ENCODE results near the gene CENPU. TPM values are rescaled to one million over a fixed set of nuclear protein-coding genes. Genes with fewer than 3 reads are reported as not detected.

The CENPU gene
- total and polyA plus RNA-seq, 2 donors = 10.7 to 58.0 TPM

DNA sequence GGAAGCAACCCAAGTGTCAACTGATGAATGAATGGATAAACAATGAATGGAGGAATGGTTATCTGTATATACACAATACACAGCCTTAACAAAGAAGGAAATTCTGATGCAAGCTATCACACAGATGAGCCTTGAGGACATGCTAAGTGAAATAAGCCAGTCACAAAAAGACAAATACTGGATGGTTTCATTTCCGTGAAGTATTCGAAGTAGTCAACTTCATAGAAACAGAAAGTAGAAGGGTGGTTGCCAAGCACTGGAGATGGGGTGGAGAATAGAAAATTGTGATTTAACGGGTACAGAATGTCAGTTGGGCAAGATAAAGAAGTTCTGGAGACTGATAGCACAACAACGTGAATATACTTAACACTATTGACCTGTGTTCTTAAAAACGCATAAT lies 28.2 kb downstream of the CENPU start:
- no peak overlapping the region for H3K27ac ChIP-seq (ENCODE audit: low read depth in 1 of 2, low read length in 1 of 2)
- no peaks in the 10 kb centered on the region for H3K4me1 ChIP-seq (ENCODE audit: control insufficient read depth in 2 of 2, insufficient read depth in 2 of 2, low read length in 2 of 2)
- H3K9me3 ChIP-seq (ENCODE audit: control insufficient read depth in 2 of 2, insufficient read depth in 1 of 2, low read length in 1 of 2) = no peaks in the 10 kb centered on the region
- DNase-seq (ENCODE audit: low read depth in 6 of 9, low spot score in 9 of 9) = no peak
- peaks cover 23 to 64% of the 10 kb centered on the region in 2 donors for H3K36me3 ChIP-seq (ENCODE audit: control insufficient read depth in 2 of 2, insufficient read depth in 2 of 2, low read length in 1 of 2)
- whole genome bisulfite sequencing = 87% methylated on average over 5 of the region's 5 CpGs
- no peaks in the 10 kb centered on the region for H3K27me3 ChIP-seq (ENCODE audit: control insufficient read depth in 2 of 2, insufficient read depth in 1 of 2, low read length in 1 of 2)
- no peak overlapping the region for H3K4me3 ChIP-seq (ENCODE audit: low read length in 2 of 2)

- Histone ChIP-seq H3K27ac (ENCODE audit: low read depth in 1 of 2, low read length in 1 of 2) (no peak overlapping the region), H3K9me3 (ENCODE audit: control insufficient read depth in 2 of 2, insufficient read depth in 1 of 2, low read length in 1 of 2) (no peaks in the 10 kb centered on the region), H3K4me1 (ENCODE audit: control insufficient read depth in 2 of 2, insufficient read depth in 2 of 2, low read length in 2 of 2) (no peaks in the 10 kb centered on the region), H3K27me3 (ENCODE audit: control insufficient read depth in 2 of 2, insufficient read depth in 1 of 2, low read length in 1 of 2) (no peaks in the 10 kb centered on the region), H3K4me3 (ENCODE audit: low read length in 2 of 2) (no peak overlapping the region), H3K36me3 (ENCODE audit: control insufficient read depth in 2 of 2, insufficient read depth in 2 of 2, low read length in 1 of 2) (peaks cover 27 to 72% of the 10 kb centered on the region in 2 donors)
- no peak for DNase-seq (ENCODE audit: low read depth in 6 of 9, low spot score in 9 of 9)
- WGBS = 98% methylated on average over 2 of the region's 2 CpGs
Observed at GRCh38 chr4:184702114-184702513, 31.8 kb downstream of the CENPU start.

DNA sequence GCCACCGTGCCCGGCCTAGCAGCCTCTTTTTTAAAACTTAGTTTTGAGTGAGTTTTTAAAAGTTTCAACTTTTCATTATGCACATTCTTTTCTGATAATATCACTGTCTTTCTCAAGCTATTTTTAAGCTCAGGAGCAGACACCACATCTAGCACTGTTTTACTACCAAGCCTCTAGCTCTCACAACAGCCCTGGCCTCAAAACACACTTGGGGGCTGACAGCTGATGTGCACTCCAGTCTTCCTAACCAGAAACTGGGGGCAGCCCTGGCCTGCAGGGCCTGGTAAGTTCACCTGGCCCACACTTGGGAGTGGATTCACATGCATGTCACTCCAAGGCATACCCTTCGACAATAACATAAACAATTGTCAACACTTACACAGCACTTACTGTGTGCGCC lies 34.0 kb downstream of the CENPU start:
- 97% methylated on average over 4 of the region's 4 CpGs for WGBS
- Histone ChIP-seq H3K4me3 (ENCODE audit: low read length in 2 of 2) (no peak overlapping the region), H3K9me3 (ENCODE audit: control insufficient read depth in 2 of 2, insufficient read depth in 1 of 2, low read length in 1 of 2) (no peaks in the 10 kb centered on the region), H3K27me3 (ENCODE audit: control insufficient read depth in 2 of 2, insufficient read depth in 1 of 2, low read length in 1 of 2) (no peaks in the 10 kb centered on the region), H3K4me1 (ENCODE audit: control insufficient read depth in 2 of 2, insufficient read depth in 2 of 2, low read length in 2 of 2) (no peaks in the 10 kb centered on the region), H3K27ac (ENCODE audit: low read depth in 1 of 2, low read length in 1 of 2) (no peak overlapping the region), H3K36me3 (ENCODE audit: control insufficient read depth in 2 of 2, insufficient read depth in 2 of 2, low read length in 1 of 2) (peaks cover 30 to 77% of the 10 kb centered on the region in 2 donors)
- DNase-seq (ENCODE audit: low read depth in 6 of 9, low spot score in 9 of 9) = no peak

DNA sequence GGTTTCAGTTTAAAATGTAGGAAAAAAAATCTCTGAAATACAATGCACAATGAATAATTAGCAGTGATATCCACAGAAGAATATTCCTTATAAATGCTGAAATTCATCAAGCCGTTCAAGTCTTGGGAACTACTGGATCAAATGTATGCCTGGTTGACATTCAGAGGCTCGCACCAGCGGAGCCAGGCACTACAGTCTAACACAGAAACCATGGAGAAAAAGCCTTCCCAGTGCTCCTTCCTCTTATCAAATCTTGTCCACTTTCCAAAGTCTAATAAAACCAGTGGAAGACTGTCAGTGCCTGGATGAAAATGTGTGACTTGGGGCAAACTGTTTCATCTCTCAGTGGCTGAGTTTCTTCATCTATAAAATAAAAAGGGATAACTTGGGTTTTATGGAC lies 35.9 kb downstream of the CENPU start:
- no peaks in the 10 kb centered on the region for H3K9me3 ChIP-seq (ENCODE audit: control insufficient read depth in 2 of 2, insufficient read depth in 1 of 2, low read length in 1 of 2)
- no peaks in the 10 kb centered on the region for H3K4me1 ChIP-seq (ENCODE audit: control insufficient read depth in 2 of 2, insufficient read depth in 2 of 2, low read length in 2 of 2)
- DNase-seq (ENCODE audit: low read depth in 6 of 9, low spot score in 9 of 9) = no peak
- WGBS = 95% methylated on average over 3 of the region's 3 CpGs
- H3K4me3 ChIP-seq (ENCODE audit: low read length in 2 of 2) = no peak overlapping the region
- H3K27ac ChIP-seq (ENCODE audit: low read depth in 1 of 2, low read length in 1 of 2) = no peak overlapping the region
- no peaks in the 10 kb centered on the region for H3K27me3 ChIP-seq (ENCODE audit: control insufficient read depth in 2 of 2, insufficient read depth in 1 of 2, low read length in 1 of 2)
- peaks cover 27 to 73% of the 10 kb centered on the region in 2 donors for H3K36me3 ChIP-seq (ENCODE audit: control insufficient read depth in 2 of 2, insufficient read depth in 2 of 2, low read length in 1 of 2)

- Histone ChIP-seq H3K27ac (ENCODE audit: low read depth in 1 of 2, low read length in 1 of 2) (no peak overlapping the region), H3K9me3 (ENCODE audit: control insufficient read depth in 2 of 2, insufficient read depth in 1 of 2, low read length in 1 of 2) (no peaks in the 10 kb centered on the region), H3K27me3 (ENCODE audit: control insufficient read depth in 2 of 2, insufficient read depth in 1 of 2, low read length in 1 of 2) (no peaks in the 10 kb centered on the region), H3K36me3 (ENCODE audit: control insufficient read depth in 2 of 2, insufficient read depth in 2 of 2, low read length in 1 of 2) (peaks cover 14 to 50% of the 10 kb centered on the region in 2 donors), H3K4me3 (ENCODE audit: low read length in 2 of 2) (no peak overlapping the region), H3K4me1 (ENCODE audit: control insufficient read depth in 2 of 2, insufficient read depth in 2 of 2, low read length in 2 of 2) (no peaks in the 10 kb centered on the region)
- 95% methylated on average over 3 of the region's 3 CpGs for WGBS
- no peak for DNase-seq (ENCODE audit: low read depth in 6 of 9, low spot score in 9 of 9)
Observed at GRCh38 chr4:184695178-184695896, 38.6 kb downstream of the CENPU start.

DNA sequence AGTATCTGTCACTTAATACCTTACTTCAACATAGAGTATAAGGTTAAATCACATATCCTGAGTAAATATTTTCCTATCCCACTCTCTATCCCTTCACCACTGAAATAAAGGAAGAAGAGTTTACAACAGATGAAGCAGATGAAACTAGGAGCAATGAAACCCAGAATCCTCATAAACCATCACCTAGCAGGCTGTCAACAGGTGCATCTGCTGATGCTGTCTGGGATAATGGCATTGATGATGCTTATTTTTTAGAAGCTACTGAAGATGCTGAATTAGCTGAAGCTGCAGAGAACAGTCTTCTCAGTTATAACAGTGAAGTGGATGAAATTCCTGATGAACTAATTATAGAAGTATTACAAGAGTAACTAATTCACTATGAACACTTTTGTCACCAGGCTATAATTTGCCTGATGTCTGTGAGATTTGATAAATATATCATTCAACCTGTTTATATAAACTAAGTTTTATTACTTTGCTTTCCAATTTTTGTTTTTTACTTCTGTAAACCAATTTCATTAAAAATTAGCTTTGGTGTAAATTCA lies 39.4 kb downstream of the CENPU start:
- no peak for DNase-seq (ENCODE audit: low read depth in 6 of 9, low spot score in 9 of 9)
- H3K9me3 ChIP-seq (ENCODE audit: control insufficient read depth in 2 of 2, insufficient read depth in 1 of 2, low read length in 1 of 2) = no peaks in the 10 kb centered on the region
- no peaks in the 10 kb centered on the region for H3K27me3 ChIP-seq (ENCODE audit: control insufficient read depth in 2 of 2, insufficient read depth in 1 of 2, low read length in 1 of 2)
- no peak overlapping the region for H3K4me3 ChIP-seq (ENCODE audit: low read length in 2 of 2)
- no peak overlapping the region for H3K27ac ChIP-seq (ENCODE audit: low read depth in 1 of 2, low read length in 1 of 2)
- peaks cover 9 to 44% of the 10 kb centered on the region in 2 donors for H3K36me3 ChIP-seq (ENCODE audit: control insufficient read depth in 2 of 2, insufficient read depth in 2 of 2, low read length in 1 of 2)
- no peaks in the 10 kb centered on the region for H3K4me1 ChIP-seq (ENCODE audit: control insufficient read depth in 2 of 2, insufficient read depth in 2 of 2, low read length in 2 of 2)

DNA sequence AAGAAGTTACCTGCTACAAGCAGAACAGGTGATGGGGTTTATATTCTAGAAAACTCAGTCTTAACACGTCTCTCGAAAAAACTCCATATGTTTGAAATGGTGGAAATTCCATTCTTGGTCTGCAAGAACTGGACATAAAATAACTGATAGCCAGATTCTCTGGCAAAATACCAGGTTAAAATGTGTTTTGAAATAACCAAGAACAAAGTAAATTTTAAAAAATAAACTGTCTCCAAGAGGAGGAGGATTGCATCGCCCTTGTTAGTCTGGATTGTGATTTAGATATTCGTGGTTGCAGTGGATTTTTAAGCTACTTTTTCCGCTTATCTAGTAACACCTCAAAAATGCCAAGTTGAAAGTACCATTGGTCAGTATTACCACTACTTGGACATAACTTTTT lies 40.8 kb downstream of the CENPU start:
- peaks cover 9 to 39% of the 10 kb centered on the region in 2 donors for H3K36me3 ChIP-seq (ENCODE audit: control insufficient read depth in 2 of 2, insufficient read depth in 2 of 2, low read length in 1 of 2)
- DNase-seq (ENCODE audit: low read depth in 6 of 9, low spot score in 9 of 9) = no peak

GRCh38 chr4:184689681-184690080 lies 44.2 kb downstream of the CENPU start:
- no peak for DNase-seq (ENCODE audit: low read depth in 6 of 9, low spot score in 9 of 9)
- WGBS = 79% methylated on average over 5 of the region's 5 CpGs
- H3K27ac ChIP-seq (ENCODE audit: low read depth in 1 of 2, low read length in 1 of 2) = no peak overlapping the region
- peaks cover 0 to 5% of the 10 kb centered on the region in 2 donors for H3K4me1 ChIP-seq (ENCODE audit: control insufficient read depth in 2 of 2, insufficient read depth in 2 of 2, low read length in 2 of 2)
- peaks cover 0 to 3% of the 10 kb centered on the region in 2 donors for H3K9me3 ChIP-seq (ENCODE audit: control insufficient read depth in 2 of 2, insufficient read depth in 1 of 2, low read length in 1 of 2)
- H3K36me3 ChIP-seq (ENCODE audit: control insufficient read depth in 2 of 2, insufficient read depth in 2 of 2, low read length in 1 of 2) = peaks cover 2 to 11% of the 10 kb centered on the region in 2 donors
- no peak overlapping the region for H3K4me3 ChIP-seq (ENCODE audit: low read length in 2 of 2)
- H3K27me3 ChIP-seq (ENCODE audit: control insufficient read depth in 2 of 2, insufficient read depth in 1 of 2, low read length in 1 of 2) = no peaks in the 10 kb centered on the region

More for the DNA sequence above, 40.8 kb downstream of the CENPU start:
- WGBS = 98% methylated on average over 5 of the region's 5 CpGs
- Histone ChIP-seq H3K4me1 (ENCODE audit: control insufficient read depth in 2 of 2, insufficient read depth in 2 of 2, low read length in 2 of 2) (peaks cover 0 to 5% of the 10 kb centered on the region in 2 donors), H3K4me3 (ENCODE audit: low read length in 2 of 2) (no peak overlapping the region), H3K27me3 (ENCODE audit: control insufficient read depth in 2 of 2, insufficient read depth in 1 of 2, low read length in 1 of 2) (no peaks in the 10 kb centered on the region), H3K27ac (ENCODE audit: low read depth in 1 of 2, low read length in 1 of 2) (no peak overlapping the region), H3K9me3 (ENCODE audit: control insufficient read depth in 2 of 2, insufficient read depth in 1 of 2, low read length in 1 of 2) (no peaks in the 10 kb centered on the region)

DNA sequence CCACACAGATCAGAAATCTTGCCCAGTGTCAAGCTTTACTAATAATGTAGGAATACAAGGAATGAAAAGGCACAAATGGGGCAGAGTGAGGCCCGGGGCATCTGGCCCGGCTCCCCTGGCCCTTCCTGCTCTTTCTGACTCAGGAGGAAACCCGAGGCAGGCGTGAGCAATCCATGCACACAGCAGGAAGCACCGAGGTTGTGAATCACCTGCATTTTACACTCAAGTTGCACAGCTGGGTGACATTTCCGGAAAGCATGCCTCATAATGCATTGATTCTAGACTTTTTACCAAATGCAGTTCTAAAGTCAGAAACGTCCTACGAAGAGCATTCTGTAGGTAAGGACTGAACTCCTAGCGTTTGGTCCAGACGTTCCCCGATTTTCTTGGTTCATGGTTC lies 45.4 kb downstream of the CENPU start:
- DNase-seq (ENCODE audit: low read depth in 6 of 9, low spot score in 9 of 9) = peak in 4 of 9 donors; percentile 3 to 41 (median 18)
- WGBS = 67% methylated on average over 11 of the region's 11 CpGs
- H3K27ac ChIP-seq (ENCODE audit: low read depth in 1 of 2, low read length in 1 of 2) = no peak overlapping the region
- H3K27me3 ChIP-seq (ENCODE audit: control insufficient read depth in 2 of 2, insufficient read depth in 1 of 2, low read length in 1 of 2) = no peaks in the 10 kb centered on the region
- H3K4me1 ChIP-seq (ENCODE audit: control insufficient read depth in 2 of 2, insufficient read depth in 2 of 2, low read length in 2 of 2) = peaks cover 0 to 5% of the 10 kb centered on the region in 2 donors
- no peak overlapping the region for H3K4me3 ChIP-seq (ENCODE audit: low read length in 2 of 2)
- peaks cover 0 to 3% of the 10 kb centered on the region in 2 donors for H3K9me3 ChIP-seq (ENCODE audit: control insufficient read depth in 2 of 2, insufficient read depth in 1 of 2, low read length in 1 of 2)
- H3K36me3 ChIP-seq (ENCODE audit: control insufficient read depth in 2 of 2, insufficient read depth in 2 of 2, low read length in 1 of 2) = peaks cover 0 to 2% of the 10 kb centered on the region in 2 donors

Measured in thymus (tissue), 11 donors.